IPS-20b (cell line): ENCODE measurements around the gene HSPD1.
"Not testable (repeated sequence)": the region's sequence is repeated elsewhere in the genome, so short reads cannot be mapped to it uniquely, and the experiment has no call there.

Experiments
- H3K27ac ChIP-seq: one replicate; pipeline ENCODE4 v1.5.1; 2013; ENCODE audit warnings: low read length
- H3K27me3 ChIP-seq: 2 replicates; pipeline ENCODE4 v1.6.1; 2013; ENCODE audit warnings: mild to moderate bottlenecking, low read length, inconsistent platforms; ENCODE audit not compliant: insufficient read depth
- H3K36me3 ChIP-seq: 2 replicates; pipeline ENCODE4 v1.6.1; 2013; ENCODE audit warnings: low read depth, mild to moderate bottlenecking, inconsistent platforms, low read length, moderate library complexity; ENCODE audit not compliant: insufficient read depth
- H3K4me1 ChIP-seq: 2 replicates; pipeline ENCODE4 v1.6.1; 2013; ENCODE audit warnings: mild to moderate bottlenecking, control low read depth, inconsistent platforms, low read length, moderate library complexity; ENCODE audit not compliant: insufficient read depth
- H3K4me3 ChIP-seq: 2 replicates; pipeline ENCODE4 v1.5.1; 2013; ENCODE audit warnings: mild to moderate bottlenecking, low read length, inconsistent platforms
- H3K9ac ChIP-seq: 2 replicates; pipeline ENCODE4 v1.6.1; 2013; ENCODE audit warnings: low read depth, mild to moderate bottlenecking, inconsistent platforms, low read length, moderate library complexity
- H3K9me3 ChIP-seq: 2 replicates; pipeline ENCODE4 v1.6.1; 2013; ENCODE audit warnings: mild to moderate bottlenecking, low read depth, low read length, inconsistent platforms; ENCODE audit not compliant: insufficient read depth

HSPD1 gene

GRCh38 chr2:197453914-197454398 is 45.7 kb downstream of the HSPD1 start:
- Histone ChIP-seq H3K9ac (peak overlapping the region; percentile 83), H3K36me3 (no peaks in the 10 kb centered on the region), H3K27me3 (no peaks in the 10 kb centered on the region), H3K4me3 (peak overlapping the region; percentile 82), H3K27ac (peak overlapping the region; percentile 1), H3K9me3 (no peaks in the 10 kb centered on the region), H3K4me1 (peaks cover 8% of the 10 kb centered on the region)

GRCh38 chr2:197453123-197453913 is 46.3 kb downstream of the HSPD1 start, which contains the start of gene COQ10B:
COQ10B (plus strand) TSS chr2:197453552; CDS start chr2:197453561, 9 bp downstream.
- H3K9me3 ChIP-seq: no peaks in the 10 kb centered on the region
- H3K4me1 ChIP-seq: peaks cover 8% of the 10 kb centered on the region
- no peaks in the 10 kb centered on the region for H3K36me3 ChIP-seq
- no peaks in the 10 kb centered on the region for H3K27me3 ChIP-seq
- peak within 1 kb of the TSS; percentile 82 for H3K4me3 ChIP-seq
- peak within 1 kb of the TSS; percentile 1 for H3K27ac ChIP-seq
- H3K9ac ChIP-seq: peak within 1 kb of the TSS; percentile 83

- Histone ChIP-seq H3K36me3 (no peaks in the 10 kb centered on the region), H3K4me1 (peaks cover 8% of the 10 kb centered on the region), H3K9me3 (no peaks in the 10 kb centered on the region), H3K27me3 (no peaks in the 10 kb centered on the region), H3K27ac (no peak overlapping the region), H3K4me3 (peak overlapping the region; percentile 82), H3K9ac (peak overlapping the region; percentile 59; the same call in 1 of the 2 replicates)
Measured at GRCh38 chr2:197452754-197453122, 46.9 kb downstream of the HSPD1 start.

- H3K27ac ChIP-seq, H3K9ac ChIP-seq, H3K4me3 ChIP-seq, H3K9me3 ChIP-seq, H3K36me3 ChIP-seq, H3K4me1 ChIP-seq, H3K27me3 ChIP-seq: not testable (repeated sequence)
Measured at GRCh38 chr2:197450935-197451358, 48.7 kb downstream of the HSPD1 start.

GRCh38 chr2:197450465-197450864 is 49.2 kb downstream of the HSPD1 start:
- H3K27ac ChIP-seq: no peak overlapping the region
- H3K9me3 ChIP-seq: no peaks in the 10 kb centered on the region
- H3K4me1 ChIP-seq: peaks cover 8% of the 10 kb centered on the region
- no peak overlapping the region for H3K4me3 ChIP-seq
- H3K9ac ChIP-seq: no peak overlapping the region
- H3K27me3 ChIP-seq: no peaks in the 10 kb centered on the region
- H3K36me3 ChIP-seq: no peaks in the 10 kb centered on the region

GRCh38 chr2:197446844-197447243 is 52.8 kb downstream of the HSPD1 start:
- no peaks in the 10 kb centered on the region for H3K4me1 ChIP-seq
- no peaks in the 10 kb centered on the region for H3K9me3 ChIP-seq
- no peak overlapping the region for H3K9ac ChIP-seq
- H3K27ac ChIP-seq: no peak overlapping the region
- H3K4me3 ChIP-seq: no peak overlapping the region
- H3K27me3 ChIP-seq: no peaks in the 10 kb centered on the region
- H3K36me3 ChIP-seq: no peaks in the 10 kb centered on the region

- no peaks in the 10 kb centered on the region for H3K36me3 ChIP-seq
- H3K27ac ChIP-seq: no peak overlapping the region
- H3K4me3 ChIP-seq: no peak overlapping the region
- H3K9ac ChIP-seq: no peak overlapping the region
- no peaks in the 10 kb centered on the region for H3K4me1 ChIP-seq
- no peaks in the 10 kb centered on the region for H3K9me3 ChIP-seq
- no peaks in the 10 kb centered on the region for H3K27me3 ChIP-seq
Measured at GRCh38 chr2:197445746-197446145, 53.9 kb downstream of the HSPD1 start.

GRCh38 chr2:197442857-197443256 is 56.8 kb downstream of the HSPD1 start:
- no peak overlapping the region for H3K4me3 ChIP-seq
- no peaks in the 10 kb centered on the region for H3K27me3 ChIP-seq
- no peaks in the 10 kb centered on the region for H3K36me3 ChIP-seq
- H3K9me3 ChIP-seq: no peaks in the 10 kb centered on the region
- no peaks in the 10 kb centered on the region for H3K4me1 ChIP-seq
- no peak overlapping the region for H3K27ac ChIP-seq
- no peak overlapping the region for H3K9ac ChIP-seq

GRCh38 chr2:197437380-197437779 is 62.3 kb downstream of the HSPD1 start:
- Histone ChIP-seq H3K9ac (no peak overlapping the region), H3K4me3 (no peak overlapping the region), H3K4me1 (peaks cover 6% of the 10 kb centered on the region; the same call in 1 of the 2 replicates), H3K27me3 (no peaks in the 10 kb centered on the region), H3K36me3 (no peaks in the 10 kb centered on the region), H3K9me3 (no peaks in the 10 kb centered on the region), H3K27ac (no peak overlapping the region)
